Uterus (tissue), 4 donors: Measurements from ENCODE around the gene RPS16. TPM values are rescaled to one million over a fixed set of nuclear protein-coding genes. Genes with fewer than 3 reads are reported as not detected.

Experiments
- DNase-seq, 2 donors: peaks; one replicate each; pipeline ENCODE4 v3.0.0-alpha.2; 2019 to 2020
- H3K27ac ChIP-seq, 2 donors: fragments of 200-600 bp; sonication (generic); 1 replicate in 1 of 2; 2 replicates in 1 of 2; pipeline ENCODE4 v1.5.1; 2016 to 2018
- H3K27me3 ChIP-seq, 2 donors: fragments of 200-600 bp; sonication (generic); one replicate each; pipeline ENCODE4 v1.5.1; 2018 to 2019; ENCODE audit warnings: control low read depth in 1 of 2
- H3K36me3 ChIP-seq, 2 donors: fragments of 200-600 bp; sonication (generic); one replicate each; pipeline ENCODE4 v1.5.1; 2019; ENCODE audit warnings: control low read depth in 1 of 2
- H3K4me1 ChIP-seq, 2 donors: fragments of 200-600 bp; sonication (generic); one replicate each; pipeline ENCODE4 v1.5.1; 2018 to 2019; ENCODE audit warnings: control low read depth in 1 of 2
- H3K4me3 ChIP-seq, 2 donors: fragments of 200-600 bp; sonication (generic); 1 replicate in 1 of 2; 2 replicates in 1 of 2; pipeline ENCODE4 v1.5.1; 2018 to 2019; ENCODE audit warnings: mild to moderate bottlenecking in 1 of 2
- H3K9me3 ChIP-seq, 2 donors: fragments of 200-600 bp; sonication (generic); one replicate each; pipeline ENCODE4 v1.5.1; 2019; ENCODE audit warnings: control low read depth in 1 of 2
- CTCF ChIP-seq, 4 experiments: fragments of 200-600 bp in 2 of 4; fragments of 450-650 bp in 2 of 4; sonication (generic) in 2 of 4; IDR thresholded peaks; one replicate each; pipeline ENCODE4 v1.5.1; 2016 to 2019; ENCODE audit warnings: antibody characterized with exemption in 4 of 4, mild to moderate bottlenecking in 2 of 4, moderate library complexity in 1 of 4
- POLR2A ChIP-seq, 2 donors: fragments of 450-650 bp; IDR thresholded peaks; one replicate each; pipeline ENCODE4 v1.6.1; 2016; ENCODE audit warnings: antibody characterized with exemption in 2 of 2, mild to moderate bottlenecking in 1 of 2, moderate library complexity in 1 of 2
- intact Hi-C: fragments of 100-400 bp; cut with DNase I; formaldehyde crosslinking; loops from one replicate; pipeline ENCODE4 v1.15.1; 2023; ENCODE audit warnings: low total_unique reads
- total RNA-seq, 4 donors: library from RNA; depleted of rRNA in 3 of 4; stranded (reverse); fragments of >200 nt in 3 of 4; gene quantifications; one replicate each; pipeline versions ENCODE4 v1.1.0 to v1.2.4, GENCODE V29; 2014 to 2023
- donor health status: DM: yes; HTN: yes; CAD: no.

The RPS16 gene
- total RNA-seq, 4 donors from 2014 or later, result 50.5 to 6,434 (median 2,757) TPM

- Histone ChIP-seq H3K9me3 (no peaks in the 10 kb centered on the region), H3K27ac (no peak overlapping the region), H3K36me3 (no peaks in the 10 kb centered on the region), H3K27me3 (no peaks in the 10 kb centered on the region), H3K4me3 (no peak overlapping the region), H3K4me1 (peaks cover 0 to 8% of the 10 kb centered on the region in 2 donors)
- no peak for TF ChIP-seq CTCF (IDR thresholded peaks at IDR 0.05)
- TF ChIP-seq POLR2A (IDR thresholded peaks at IDR 0.05), result no peak
- no peak for DNase-seq
- intact Hi-C loops, result no loop called here
Measured at GRCh38 chr19:39449116-39449797, 13.5 kb upstream of the RPS16 start.

- no peak for TF ChIP-seq POLR2A (IDR thresholded peaks at IDR 0.05)
- TF ChIP-seq CTCF (IDR thresholded peaks at IDR 0.05), result no peak
- no peak for DNase-seq
- Histone ChIP-seq H3K36me3 (no peaks in the 10 kb centered on the region), H3K4me3 (no peak overlapping the region), H3K27me3 (no peaks in the 10 kb centered on the region), H3K4me1 (peaks cover 0 to 8% of the 10 kb centered on the region in 2 donors), H3K9me3 (no peaks in the 10 kb centered on the region), H3K27ac (no peak overlapping the region)
- intact Hi-C loops, result no loop called here
Measured at GRCh38 chr19:39448271-39448670, 12.5 kb upstream of the RPS16 start.

DNA sequence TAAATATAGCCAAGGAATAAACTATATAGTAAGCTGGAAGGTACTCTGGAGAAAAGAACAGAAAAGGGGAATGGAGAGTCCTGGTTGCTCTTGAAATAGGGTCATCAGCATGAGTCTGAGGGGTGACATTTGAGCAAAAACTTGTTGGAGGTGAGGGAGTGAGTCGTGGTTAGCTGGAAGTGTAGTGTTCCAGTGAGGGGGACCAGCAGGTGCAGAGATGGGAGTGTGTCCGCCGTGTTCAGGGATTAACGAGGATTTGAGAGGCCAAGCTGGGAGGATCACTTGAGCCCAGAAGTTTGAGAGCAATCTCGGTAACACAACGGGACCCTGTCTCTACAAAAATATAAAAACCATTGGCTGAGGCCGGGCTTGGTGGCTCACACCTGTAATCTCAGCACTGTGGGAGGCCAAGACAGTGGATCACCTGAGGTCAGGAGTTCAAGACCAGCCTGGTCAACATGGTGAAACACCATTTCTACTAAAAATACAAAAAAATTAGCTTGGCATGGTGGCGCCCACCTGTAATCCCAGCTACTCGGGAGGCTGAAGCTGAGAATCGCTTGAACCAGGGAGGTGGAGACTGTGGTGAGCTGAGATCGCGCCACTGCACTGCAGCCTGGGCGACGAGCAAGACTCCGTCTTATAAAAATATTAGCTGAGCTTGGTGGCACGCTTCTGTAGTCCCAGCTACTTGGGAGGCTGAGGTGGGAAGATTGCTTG is 10.8 kb upstream of the RPS16 start:
- H3K4me1 ChIP-seq, result peaks cover 0 to 8% of the 10 kb centered on the region in 2 donors
- no peak for TF ChIP-seq POLR2A (IDR thresholded peaks at IDR 0.05)
- no peak for TF ChIP-seq CTCF (IDR thresholded peaks at IDR 0.05)
- DNase-seq, result no peak
- H3K9me3 ChIP-seq, result no peaks in the 10 kb centered on the region
- H3K36me3 ChIP-seq, result no peaks in the 10 kb centered on the region
- peak overlapping the region; percentile 70 to 96 for H3K4me3 ChIP-seq
- no peaks in the 10 kb centered on the region for H3K27me3 ChIP-seq
- peak overlapping the region; percentile 94 to 97 for H3K27ac ChIP-seq
- intact Hi-C loops, result no loop called here

- Histone ChIP-seq H3K27me3 (no peaks in the 10 kb centered on the region), H3K27ac (peak within 1 kb of the TSS; percentile 94 to 97), H3K36me3 (no peaks in the 10 kb centered on the region), H3K9me3 (no peaks in the 10 kb centered on the region), H3K4me1 (peaks cover 0 to 8% of the 10 kb centered on the region in 2 donors), H3K4me3 (peak within 1 kb of the TSS; percentile 70 to 96)
- intact Hi-C loops, result no loop called here
- DNase-seq, result peak; percentile 96 to 97
- TF ChIP-seq POLR2A (IDR thresholded peaks at IDR 0.05) (peak; percentile 91 to 95), CTCF (IDR thresholded peaks at IDR 0.05) (peak in 1 of 4 experiments; percentile 15)
Measured at GRCh38 chr19:39445196-39446111, 9.7 kb upstream of the RPS16 start, which contains the start of gene SUPT5H. Gene SUPT5H, plus strand, starts transcription at chr19:39445582. Its CDS starts 309 bp downstream, at chr19:39445891.
